ENCODE measurements around the gene LRAT.
"Not testable (repeated sequence)": the region's sequence is repeated elsewhere in the genome, so short reads cannot be mapped to it uniquely, and the experiment has no call there.

Gene LRAT
- total RNA-seq = 0 reads per million in 3 donors

- Histone ChIP-seq H3K36me3 (ENCODE audit: control insufficient read depth, insufficient read depth, low read length) (no peaks in the 10 kb centered on the region), H3K27ac (ENCODE audit: insufficient read depth, low read length, poor library complexity, severe bottlenecking) (no peak within 1 kb of the TSS), H3K4me3 (ENCODE audit: insufficient read depth, low read depth, low read length, poor library complexity, severe bottlenecking) (peak within 1 kb of the TSS; percentile 51), H3K4me1 (ENCODE audit: control insufficient read depth, insufficient read depth, low read length, poor library complexity, severe bottlenecking) (peaks cover 16% of the 10 kb centered on the region), H3K9me3 (ENCODE audit: control insufficient read depth, low read length) (no peaks in the 10 kb centered on the region), H3K27me3 (replicated peaks; ENCODE audit: control insufficient read depth, insufficient read depth, low read length, poor library complexity, severe bottlenecking) (peaks cover 13% of the 10 kb centered on the region)
- no peak for DNase-seq
Observed at GRCh38 chr4:154743683-154744340, at the start of gene LRAT. Gene LRAT, plus strand, starts transcription at chr4:154744000. Its CDS starts 327 bp downstream, at chr4:154744327.

- H3K4me1 ChIP-seq (ENCODE audit: control insufficient read depth, insufficient read depth, low read length, poor library complexity, severe bottlenecking) = no peaks in the 10 kb centered on the region
- H3K27me3 ChIP-seq (replicated peaks; ENCODE audit: control insufficient read depth, insufficient read depth, low read length, poor library complexity, severe bottlenecking) = no peaks in the 10 kb centered on the region
- H3K27ac ChIP-seq (ENCODE audit: insufficient read depth, low read length, poor library complexity, severe bottlenecking) = no peak overlapping the region
- H3K4me3 ChIP-seq (ENCODE audit: insufficient read depth, low read depth, low read length, poor library complexity, severe bottlenecking) = no peak overlapping the region
- no peaks in the 10 kb centered on the region for H3K36me3 ChIP-seq (ENCODE audit: control insufficient read depth, insufficient read depth, low read length)
- H3K9me3 ChIP-seq (ENCODE audit: control insufficient read depth, low read length) = no peaks in the 10 kb centered on the region
- DNase-seq = no peak
Observed at GRCh38 chr4:154707877-154708276, 35.9 kb upstream of the LRAT start.

DNA sequence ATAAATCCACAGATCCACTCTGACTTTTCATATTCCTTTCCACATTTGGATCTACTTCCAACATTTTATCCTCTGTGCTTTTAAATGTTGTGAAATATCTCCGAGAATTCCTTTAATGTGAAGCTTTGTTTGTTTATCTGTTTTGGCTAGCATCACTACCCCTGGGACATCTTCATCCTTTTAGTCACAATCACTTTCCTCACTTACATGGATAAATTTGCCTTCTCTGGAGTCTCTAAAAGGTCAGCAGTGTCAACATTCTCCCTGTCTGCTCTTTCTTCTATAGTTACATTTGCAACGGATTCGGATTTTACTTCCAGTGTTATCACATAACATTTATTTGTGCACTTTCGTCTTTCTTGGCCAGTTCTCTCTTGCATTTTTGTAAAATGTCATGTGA lies 34.2 kb upstream of the LRAT start:
- no peaks in the 10 kb centered on the region for H3K27me3 ChIP-seq (replicated peaks; ENCODE audit: control insufficient read depth, insufficient read depth, low read length, poor library complexity, severe bottlenecking)
- H3K4me3 ChIP-seq (ENCODE audit: insufficient read depth, low read depth, low read length, poor library complexity, severe bottlenecking) = no peak overlapping the region
- no peak for DNase-seq
- no peaks in the 10 kb centered on the region for H3K4me1 ChIP-seq (ENCODE audit: control insufficient read depth, insufficient read depth, low read length, poor library complexity, severe bottlenecking)
- no peaks in the 10 kb centered on the region for H3K36me3 ChIP-seq (ENCODE audit: control insufficient read depth, insufficient read depth, low read length)
- no peak overlapping the region for H3K27ac ChIP-seq (ENCODE audit: insufficient read depth, low read length, poor library complexity, severe bottlenecking)
- H3K9me3 ChIP-seq (ENCODE audit: control insufficient read depth, low read length) = no peaks in the 10 kb centered on the region

DNA sequence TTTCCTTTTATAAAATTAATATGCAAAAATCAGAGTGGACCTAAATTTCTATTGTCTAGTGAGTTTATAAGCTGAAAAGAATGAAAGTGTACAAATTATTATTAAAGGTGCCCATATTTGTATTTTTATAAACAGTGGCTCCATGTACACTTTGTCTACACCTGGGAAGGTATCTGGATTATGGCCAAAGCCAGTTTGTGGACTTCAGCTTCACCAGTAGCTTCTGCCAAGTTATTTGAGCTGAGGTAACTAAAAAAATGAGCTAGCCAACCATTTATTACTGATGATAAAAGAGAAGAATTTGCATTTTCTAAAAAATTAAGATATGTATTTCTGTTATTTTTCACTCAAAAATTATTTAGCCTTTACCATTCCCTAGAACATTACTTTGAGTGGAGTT lies 32.3 kb upstream of the LRAT start:
- DNase-seq = no peak
- Histone ChIP-seq H3K4me1 (ENCODE audit: control insufficient read depth, insufficient read depth, low read length, poor library complexity, severe bottlenecking) (no peaks in the 10 kb centered on the region), H3K36me3 (ENCODE audit: control insufficient read depth, insufficient read depth, low read length) (no peaks in the 10 kb centered on the region), H3K9me3 (ENCODE audit: control insufficient read depth, low read length) (no peaks in the 10 kb centered on the region), H3K4me3 (ENCODE audit: insufficient read depth, low read depth, low read length, poor library complexity, severe bottlenecking) (no peak overlapping the region), H3K27me3 (replicated peaks; ENCODE audit: control insufficient read depth, insufficient read depth, low read length, poor library complexity, severe bottlenecking) (no peaks in the 10 kb centered on the region), H3K27ac (ENCODE audit: insufficient read depth, low read length, poor library complexity, severe bottlenecking) (no peak overlapping the region)

GRCh38 chr4:154714339-154715040 lies 29.3 kb upstream of the LRAT start:
- Histone ChIP-seq H3K4me1 (ENCODE audit: control insufficient read depth, insufficient read depth, low read length, poor library complexity, severe bottlenecking) (no peaks in the 10 kb centered on the region), H3K27me3 (replicated peaks; ENCODE audit: control insufficient read depth, insufficient read depth, low read length, poor library complexity, severe bottlenecking) (no peaks in the 10 kb centered on the region), H3K9me3 (ENCODE audit: control insufficient read depth, low read length) (no peaks in the 10 kb centered on the region)

DNA sequence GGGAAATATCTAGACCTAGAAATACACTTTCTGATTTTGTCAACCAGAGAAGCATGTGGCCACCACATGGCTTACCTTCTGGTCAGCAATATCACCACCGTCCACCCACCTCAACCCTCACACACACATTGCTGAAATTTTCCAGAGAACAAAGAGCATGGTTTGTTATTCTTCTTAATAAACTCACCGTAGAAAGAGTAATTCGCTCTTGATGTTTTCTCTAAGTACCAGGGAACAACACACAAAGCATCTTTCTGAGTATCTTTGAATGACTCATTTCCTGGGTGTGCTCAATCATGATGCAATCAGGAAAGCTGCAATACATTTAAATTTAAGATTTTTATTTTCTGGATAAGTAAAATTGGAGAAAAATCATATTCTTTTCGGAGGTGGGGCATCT lies 24.7 kb upstream of the LRAT start:
- H3K4me1 ChIP-seq (ENCODE audit: control insufficient read depth, insufficient read depth, low read length, poor library complexity, severe bottlenecking) = no peaks in the 10 kb centered on the region
- H3K27ac ChIP-seq (ENCODE audit: insufficient read depth, low read length, poor library complexity, severe bottlenecking) = no peak overlapping the region
- H3K4me3 ChIP-seq (ENCODE audit: insufficient read depth, low read depth, low read length, poor library complexity, severe bottlenecking) = no peak overlapping the region
- H3K9me3 ChIP-seq (ENCODE audit: control insufficient read depth, low read length) = no peaks in the 10 kb centered on the region
- no peak for DNase-seq
- no peaks in the 10 kb centered on the region for H3K27me3 ChIP-seq (replicated peaks; ENCODE audit: control insufficient read depth, insufficient read depth, low read length, poor library complexity, severe bottlenecking)
- no peaks in the 10 kb centered on the region for H3K36me3 ChIP-seq (ENCODE audit: control insufficient read depth, insufficient read depth, low read length)

More at GRCh38 chr4:154714339-154715040, 29.3 kb upstream of the LRAT start:
- no peak overlapping the region for H3K4me3 ChIP-seq (ENCODE audit: insufficient read depth, low read depth, low read length, poor library complexity, severe bottlenecking)
- H3K27ac ChIP-seq (ENCODE audit: insufficient read depth, low read length, poor library complexity, severe bottlenecking) = no peak overlapping the region
- no peaks in the 10 kb centered on the region for H3K36me3 ChIP-seq (ENCODE audit: control insufficient read depth, insufficient read depth, low read length)
- DNase-seq = no peak

GRCh38 chr4:154720123-154720522 lies 23.7 kb upstream of the LRAT start:
- Histone ChIP-seq H3K4me1 (ENCODE audit: control insufficient read depth, insufficient read depth, low read length, poor library complexity, severe bottlenecking) (no peaks in the 10 kb centered on the region), H3K9me3 (ENCODE audit: control insufficient read depth, low read length) (no peaks in the 10 kb centered on the region), H3K4me3 (ENCODE audit: insufficient read depth, low read depth, low read length, poor library complexity, severe bottlenecking) (no peak overlapping the region), H3K27me3 (replicated peaks; ENCODE audit: control insufficient read depth, insufficient read depth, low read length, poor library complexity, severe bottlenecking) (no peaks in the 10 kb centered on the region), H3K36me3 (ENCODE audit: control insufficient read depth, insufficient read depth, low read length) (no peaks in the 10 kb centered on the region), H3K27ac (ENCODE audit: insufficient read depth, low read length, poor library complexity, severe bottlenecking) (no peak overlapping the region)
- no peak for DNase-seq

- no peak for DNase-seq
- no peaks in the 10 kb centered on the region for H3K9me3 ChIP-seq (ENCODE audit: control insufficient read depth, low read length)
- no peaks in the 10 kb centered on the region for H3K36me3 ChIP-seq (ENCODE audit: control insufficient read depth, insufficient read depth, low read length)
- no peaks in the 10 kb centered on the region for H3K4me1 ChIP-seq (ENCODE audit: control insufficient read depth, insufficient read depth, low read length, poor library complexity, severe bottlenecking)
- H3K27ac ChIP-seq (ENCODE audit: insufficient read depth, low read length, poor library complexity, severe bottlenecking) = no peak overlapping the region
- no peak overlapping the region for H3K4me3 ChIP-seq (ENCODE audit: insufficient read depth, low read depth, low read length, poor library complexity, severe bottlenecking)
- H3K27me3 ChIP-seq (replicated peaks; ENCODE audit: control insufficient read depth, insufficient read depth, low read length, poor library complexity, severe bottlenecking) = no peaks in the 10 kb centered on the region
Observed at GRCh38 chr4:154720618-154721267, 23.1 kb upstream of the LRAT start.

- Histone ChIP-seq H3K4me1 (ENCODE audit: control insufficient read depth, insufficient read depth, low read length, poor library complexity, severe bottlenecking) (no peaks in the 10 kb centered on the region), H3K36me3 (ENCODE audit: control insufficient read depth, insufficient read depth, low read length) (no peaks in the 10 kb centered on the region), H3K4me3 (ENCODE audit: insufficient read depth, low read depth, low read length, poor library complexity, severe bottlenecking) (no peak overlapping the region), H3K9me3 (ENCODE audit: control insufficient read depth, low read length) (no peaks in the 10 kb centered on the region), H3K27me3 (replicated peaks; ENCODE audit: control insufficient read depth, insufficient read depth, low read length, poor library complexity, severe bottlenecking) (no peaks in the 10 kb centered on the region), H3K27ac (ENCODE audit: insufficient read depth, low read length, poor library complexity, severe bottlenecking) (no peak overlapping the region)
- DNase-seq = no peak
Observed at GRCh38 chr4:154722262-154722661, 21.5 kb upstream of the LRAT start.

- H3K4me1 ChIP-seq (ENCODE audit: control insufficient read depth, insufficient read depth, low read length, poor library complexity, severe bottlenecking); DNase-seq; H3K27me3 ChIP-seq (replicated peaks; ENCODE audit: control insufficient read depth, insufficient read depth, low read length, poor library complexity, severe bottlenecking); H3K27ac ChIP-seq (ENCODE audit: insufficient read depth, low read length, poor library complexity, severe bottlenecking); H3K9me3 ChIP-seq (ENCODE audit: control insufficient read depth, low read length); H3K36me3 ChIP-seq (ENCODE audit: control insufficient read depth, insufficient read depth, low read length); H3K4me3 ChIP-seq (ENCODE audit: insufficient read depth, low read depth, low read length, poor library complexity, severe bottlenecking): not testable (repeated sequence)
Observed at GRCh38 chr4:154723601-154724000, 20.2 kb upstream of the LRAT start.
